ENCODE measurements around the gene OR2M3.

DNA sequence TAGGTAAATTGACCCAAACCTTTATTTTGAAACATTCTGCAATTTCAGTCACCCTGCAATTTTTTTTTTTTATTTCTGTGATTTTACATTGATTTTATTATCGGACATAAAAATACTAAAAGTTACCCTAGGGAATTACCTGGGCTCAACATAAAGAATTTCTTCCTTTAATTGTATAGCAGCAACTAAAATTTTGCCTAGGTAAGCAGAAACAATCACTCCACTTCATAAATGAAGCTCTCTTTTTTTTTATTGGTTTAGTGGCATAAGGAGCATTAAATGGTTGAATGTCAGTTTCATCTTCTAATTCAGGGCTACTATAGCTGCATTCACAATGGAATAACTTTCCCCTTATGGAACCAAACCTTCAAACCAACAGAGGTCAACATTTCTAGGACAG is 18.8 kb downstream of the OR2M3 start:
- no peak for TF ChIP-seq TAF1 (IDR thresholded peaks at IDR 0.05; ENCODE audit: borderline replicate concordance, insufficient read depth, low read length)
- TF ChIP-seq POLR2AphosphoS5 (IDR thresholded peaks at IDR 0.05; ENCODE audit: low read depth, low read length) = no peak
